CD4-positive, alpha-beta T cell treated with Interleukin-12 subunit alpha and Interleukin-12 subunit beta, for 1 hour (primary cell): ENCODE measurements around the gene CEP152.
"Not testable (repeated sequence)": the region's sequence is repeated elsewhere in the genome, so short reads cannot be mapped to it uniquely, and the experiment has no call there.

Source experiments
- DNase-seq: peaks from one replicate; pipeline ENCODE4 v3.0.0-alpha.2; 2020

Gene CEP152, protein sequence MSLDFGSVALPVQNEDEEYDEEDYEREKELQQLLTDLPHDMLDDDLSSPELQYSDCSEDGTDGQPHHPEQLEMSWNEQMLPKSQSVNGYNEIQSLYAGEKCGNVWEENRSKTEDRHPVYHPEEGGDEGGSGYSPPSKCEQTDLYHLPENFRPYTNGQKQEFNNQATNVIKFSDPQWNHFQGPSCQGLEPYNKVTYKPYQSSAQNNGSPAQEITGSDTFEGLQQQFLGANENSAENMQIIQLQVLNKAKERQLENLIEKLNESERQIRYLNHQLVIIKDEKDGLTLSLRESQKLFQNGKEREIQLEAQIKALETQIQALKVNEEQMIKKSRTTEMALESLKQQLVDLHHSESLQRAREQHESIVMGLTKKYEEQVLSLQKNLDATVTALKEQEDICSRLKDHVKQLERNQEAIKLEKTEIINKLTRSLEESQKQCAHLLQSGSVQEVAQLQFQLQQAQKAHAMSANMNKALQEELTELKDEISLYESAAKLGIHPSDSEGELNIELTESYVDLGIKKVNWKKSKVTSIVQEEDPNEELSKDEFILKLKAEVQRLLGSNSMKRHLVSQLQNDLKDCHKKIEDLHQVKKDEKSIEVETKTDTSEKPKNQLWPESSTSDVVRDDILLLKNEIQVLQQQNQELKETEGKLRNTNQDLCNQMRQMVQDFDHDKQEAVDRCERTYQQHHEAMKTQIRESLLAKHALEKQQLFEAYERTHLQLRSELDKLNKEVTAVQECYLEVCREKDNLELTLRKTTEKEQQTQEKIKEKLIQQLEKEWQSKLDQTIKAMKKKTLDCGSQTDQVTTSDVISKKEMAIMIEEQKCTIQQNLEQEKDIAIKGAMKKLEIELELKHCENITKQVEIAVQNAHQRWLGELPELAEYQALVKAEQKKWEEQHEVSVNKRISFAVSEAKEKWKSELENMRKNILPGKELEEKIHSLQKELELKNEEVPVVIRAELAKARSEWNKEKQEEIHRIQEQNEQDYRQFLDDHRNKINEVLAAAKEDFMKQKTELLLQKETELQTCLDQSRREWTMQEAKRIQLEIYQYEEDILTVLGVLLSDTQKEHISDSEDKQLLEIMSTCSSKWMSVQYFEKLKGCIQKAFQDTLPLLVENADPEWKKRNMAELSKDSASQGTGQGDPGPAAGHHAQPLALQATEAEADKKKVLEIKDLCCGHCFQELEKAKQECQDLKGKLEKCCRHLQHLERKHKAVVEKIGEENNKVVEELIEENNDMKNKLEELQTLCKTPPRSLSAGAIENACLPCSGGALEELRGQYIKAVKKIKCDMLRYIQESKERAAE (N-terminal part only)

DNA sequence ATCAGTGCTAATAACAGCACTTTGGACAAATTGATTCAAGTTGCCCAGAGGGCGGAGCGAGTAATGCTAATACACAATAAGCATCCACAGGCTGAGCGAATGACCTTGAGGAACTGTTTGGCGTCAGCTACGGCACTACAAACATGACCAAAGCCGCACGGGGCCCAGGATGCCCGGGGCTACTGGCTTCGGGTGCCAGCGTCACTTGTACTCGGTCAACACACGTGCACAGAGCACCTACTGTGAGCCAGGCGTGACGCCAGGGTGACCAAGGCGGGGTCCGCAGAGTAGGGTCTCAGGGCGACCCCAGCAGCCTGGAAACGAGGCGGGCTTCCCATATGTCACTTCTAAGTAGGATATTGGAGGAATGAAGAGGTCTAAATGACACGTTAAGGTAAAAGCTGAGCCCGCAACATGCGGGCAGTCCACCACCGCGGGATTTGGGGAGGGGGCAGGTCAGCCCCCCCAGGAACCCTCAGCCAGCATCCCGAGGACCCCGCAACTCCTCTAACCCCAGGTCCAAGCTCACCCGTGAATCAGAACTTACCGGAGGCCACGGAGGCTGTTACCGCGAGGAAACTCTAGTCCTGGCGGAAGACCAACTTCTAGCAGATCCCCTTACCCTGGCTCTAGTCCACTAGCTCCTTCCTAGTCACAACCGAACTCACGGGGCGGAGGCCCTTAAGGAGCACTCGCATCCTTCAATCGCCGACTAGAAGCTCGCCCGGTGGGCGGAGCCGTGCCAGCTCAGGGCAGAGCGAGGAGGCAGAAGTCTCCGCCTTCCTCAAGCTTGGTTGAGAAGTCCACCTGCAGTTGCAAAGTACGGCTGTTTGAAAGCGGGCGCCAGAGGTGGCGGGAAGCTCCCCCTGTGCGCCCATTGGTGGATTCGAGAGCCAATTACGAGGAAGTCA is at the start of gene CEP152:
TSS of gene CEP152 (minus strand) at position 656 of the 911 bp plus-strand sequence. CDS start 5,420 bp downstream, outside the sequence.
- DNase-seq: peak; percentile 99

DNA sequence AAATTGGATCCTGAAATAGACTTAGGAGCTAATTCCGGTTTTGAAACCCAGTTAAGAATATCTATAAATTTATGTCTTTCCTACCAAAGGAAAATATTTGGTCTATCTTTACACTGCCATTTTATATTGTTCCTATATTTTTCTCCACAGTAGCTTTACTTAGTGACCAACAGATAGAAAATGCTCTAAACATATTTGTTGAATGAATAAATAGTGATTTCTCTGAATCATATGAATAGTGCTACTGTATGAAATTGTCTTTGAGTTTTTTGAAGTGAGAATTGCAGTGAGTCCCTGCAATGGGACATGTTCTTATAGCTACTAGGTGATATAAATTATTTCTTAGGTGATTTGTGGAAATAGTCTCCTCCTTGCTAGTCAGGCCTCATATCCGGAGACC is 48.6 kb upstream of the CEP152 start:
- no peak for DNase-seq

DNA sequence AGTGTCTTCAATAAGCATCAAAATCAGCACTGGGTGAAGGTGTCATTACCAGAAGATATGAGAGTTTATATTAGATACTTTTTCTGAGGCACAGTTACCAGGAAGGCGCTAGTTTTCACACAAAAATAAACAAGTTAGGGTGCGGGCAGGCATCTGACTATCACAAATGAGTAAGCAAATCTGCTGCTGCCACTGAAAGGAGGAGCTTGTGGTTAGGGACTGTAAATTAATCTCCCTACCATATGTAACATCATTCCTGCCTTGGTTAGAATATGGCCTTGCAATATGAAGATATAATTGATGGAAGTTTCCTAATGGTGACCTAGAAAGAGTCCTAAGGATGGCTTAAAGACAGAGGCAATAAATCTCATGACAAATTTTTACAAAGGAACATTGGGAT is 47.5 kb upstream of the CEP152 start:
- no peak for DNase-seq

DNA sequence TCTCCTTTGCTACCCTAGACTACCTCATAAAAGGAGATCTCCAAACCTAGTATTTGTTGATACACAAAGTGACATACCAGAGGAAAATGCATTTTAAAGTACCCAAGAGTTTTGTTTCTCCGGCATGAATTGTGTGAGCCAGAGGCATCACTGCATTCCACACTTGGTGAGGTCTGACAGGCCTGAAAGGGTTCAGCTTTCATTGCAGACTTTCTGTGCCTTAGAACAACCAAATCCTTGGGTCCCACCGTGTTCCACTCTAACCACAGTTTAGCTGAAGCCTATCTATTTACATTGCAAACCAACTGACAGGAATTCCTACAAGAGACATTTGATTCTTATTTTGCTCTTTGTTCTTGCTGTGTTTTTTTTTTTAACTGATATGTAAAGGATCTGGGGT is 46.1 kb upstream of the CEP152 start:
- no peak for DNase-seq

DNA sequence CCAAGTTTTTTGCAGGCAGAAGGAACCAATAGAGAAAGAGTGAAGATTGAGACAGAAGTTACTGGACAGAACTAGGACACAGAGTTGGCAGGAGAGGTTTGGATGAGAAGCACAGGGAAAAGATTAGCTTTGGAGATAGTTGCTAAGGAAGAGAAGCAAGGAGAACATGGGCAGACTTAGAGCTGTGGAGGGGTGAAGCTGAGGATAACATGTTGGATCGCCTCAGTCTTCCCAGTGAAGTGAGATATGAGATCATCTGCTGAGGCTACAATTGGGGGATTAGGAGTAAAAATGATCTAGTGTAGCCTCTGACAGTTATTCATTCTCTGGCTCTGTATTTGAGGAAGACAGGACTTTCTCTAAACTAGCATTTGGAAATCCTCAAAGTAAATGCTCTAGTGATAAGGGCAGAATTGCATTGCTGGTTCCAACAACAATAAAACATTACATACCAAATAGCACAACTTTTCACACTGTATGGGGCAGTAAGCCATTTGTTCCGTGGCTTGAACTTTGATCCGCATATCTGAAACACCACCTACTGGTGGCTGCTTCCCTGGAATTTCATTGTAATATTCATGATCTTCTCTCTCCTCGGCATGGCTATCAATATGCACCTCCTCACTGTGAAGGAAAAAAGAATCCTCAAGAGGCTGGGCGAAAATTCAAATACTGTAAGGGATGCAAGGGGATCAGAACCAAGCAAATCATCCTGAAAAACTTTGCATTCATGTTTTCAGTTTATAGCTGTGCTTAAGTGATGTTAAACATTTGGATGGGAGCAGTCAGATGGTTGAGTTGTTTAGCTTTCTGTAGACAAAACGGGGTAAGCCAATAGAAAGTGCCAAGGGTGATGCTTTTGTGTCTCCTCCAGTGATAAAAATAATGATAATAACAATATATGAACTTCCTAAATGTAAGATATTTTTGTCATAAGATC is 44.9 kb upstream of the CEP152 start:
- DNase-seq: no peak

DNA sequence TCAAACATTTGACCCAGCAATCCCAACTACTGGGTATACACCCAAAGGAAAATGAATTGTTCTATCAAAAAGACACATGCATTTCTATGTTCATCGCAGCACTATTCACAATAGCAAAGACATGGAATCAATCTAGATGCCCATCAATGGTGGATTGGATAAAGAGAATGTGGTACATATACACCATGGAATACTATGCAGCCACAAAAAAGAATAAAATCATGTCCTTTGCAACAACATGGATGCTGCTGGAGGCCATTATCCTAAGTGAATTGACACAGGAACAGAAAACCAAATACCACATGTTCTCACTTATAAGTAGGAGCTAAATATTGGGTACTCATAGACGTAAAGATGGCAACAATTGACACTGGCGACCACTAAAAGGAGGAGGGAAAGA is 43.6 kb upstream of the CEP152 start:
- not testable (repeated sequence) for DNase-seq

DNA sequence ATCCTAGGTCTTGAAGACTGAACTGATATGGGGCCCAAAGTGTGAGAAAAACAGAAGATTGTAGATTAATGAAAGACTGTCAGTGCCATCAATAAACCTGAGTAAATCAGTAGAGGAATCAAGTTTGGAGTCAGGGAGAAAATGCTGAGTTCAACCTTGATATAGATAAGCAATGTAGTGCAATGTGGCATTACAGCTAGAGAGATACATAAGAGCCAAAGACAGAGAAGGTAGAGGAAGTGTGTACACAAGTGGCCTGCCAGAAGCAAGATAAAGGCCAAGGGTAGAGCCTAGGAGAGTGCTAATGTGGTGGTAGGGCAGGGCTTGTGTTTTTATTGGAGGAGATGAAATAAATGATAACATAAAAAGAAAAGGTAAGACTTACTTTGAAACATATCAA is 41.1 kb upstream of the CEP152 start:
- DNase-seq: no peak

DNA sequence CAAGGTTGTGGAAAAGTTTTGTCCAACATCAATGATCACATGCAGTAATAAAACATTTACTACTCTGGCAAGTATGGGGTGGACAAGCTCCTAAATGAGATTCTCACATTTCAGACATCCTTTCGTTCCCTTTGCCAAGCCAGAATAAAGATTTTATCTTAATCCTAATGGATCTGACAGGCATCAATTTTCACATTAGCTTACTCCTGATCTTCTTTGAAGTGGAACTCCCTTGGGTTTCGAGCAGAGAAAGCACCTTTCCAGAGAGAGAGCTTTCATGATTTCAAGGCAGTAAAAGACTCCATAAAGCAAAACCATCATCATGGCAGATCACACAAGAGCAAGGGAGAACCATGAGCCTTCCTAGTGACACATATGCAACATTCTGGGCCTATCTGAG is 39.8 kb upstream of the CEP152 start:
- DNase-seq: no peak

DNA sequence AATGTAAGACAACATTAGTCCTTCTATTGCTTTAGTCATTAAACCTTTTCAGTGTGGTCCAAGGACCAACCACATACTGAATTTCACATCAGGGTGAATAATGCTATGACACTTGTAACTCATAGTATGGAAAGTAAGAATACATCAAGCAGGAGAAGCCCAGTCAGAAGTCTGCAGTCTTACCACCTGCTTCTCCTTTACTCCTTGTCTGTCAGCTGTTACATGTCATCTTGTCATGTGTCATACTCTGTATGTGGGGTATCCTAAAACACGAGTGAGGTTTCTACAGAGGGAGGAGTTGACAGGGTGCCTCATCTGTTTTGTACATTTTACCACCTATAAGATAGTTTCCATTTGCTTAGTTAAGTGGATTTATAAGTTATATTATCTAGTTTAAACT is 34.3 kb upstream of the CEP152 start:
- DNase-seq: no peak

DNA sequence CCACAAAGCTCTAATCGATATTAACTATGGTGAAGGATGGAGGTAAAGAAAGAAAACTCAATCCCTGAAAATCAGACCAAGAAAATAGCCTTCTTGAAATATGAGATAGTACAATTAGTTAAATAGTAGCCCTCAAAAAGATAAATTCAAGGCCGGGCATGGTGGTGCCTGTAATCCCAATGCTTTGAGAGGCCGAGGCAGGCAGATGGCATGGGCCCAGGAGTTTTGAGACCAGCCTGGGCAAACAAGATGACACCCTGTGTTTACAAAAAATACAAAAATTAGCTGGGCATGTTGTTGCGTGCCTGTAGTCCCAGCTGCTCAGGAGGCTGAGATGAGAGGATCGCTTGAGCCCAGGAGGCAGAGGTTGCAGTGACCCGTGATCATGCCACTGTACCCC is 31.6 kb upstream of the CEP152 start:
- DNase-seq: no peak

DNA sequence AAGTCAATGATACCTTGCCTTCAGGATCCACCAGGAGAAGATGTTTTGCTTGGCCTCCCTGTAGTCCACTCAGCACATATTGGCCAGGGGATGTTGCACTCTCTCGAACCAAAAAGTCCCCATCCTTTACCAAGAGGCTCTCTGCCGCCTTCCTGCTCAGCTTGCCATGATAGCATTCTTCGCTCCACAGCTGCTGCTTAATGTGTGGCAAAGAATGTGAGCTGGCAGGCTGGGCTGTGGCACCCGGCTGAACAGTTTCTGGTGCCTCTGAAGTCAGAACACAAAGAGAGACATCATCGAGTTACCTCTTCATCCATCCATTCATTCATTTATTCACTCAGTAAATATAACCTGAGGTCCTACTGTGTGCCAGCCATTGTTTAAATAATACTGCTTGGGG is 23.9 kb upstream of the CEP152 start:
- no peak for DNase-seq

DNA sequence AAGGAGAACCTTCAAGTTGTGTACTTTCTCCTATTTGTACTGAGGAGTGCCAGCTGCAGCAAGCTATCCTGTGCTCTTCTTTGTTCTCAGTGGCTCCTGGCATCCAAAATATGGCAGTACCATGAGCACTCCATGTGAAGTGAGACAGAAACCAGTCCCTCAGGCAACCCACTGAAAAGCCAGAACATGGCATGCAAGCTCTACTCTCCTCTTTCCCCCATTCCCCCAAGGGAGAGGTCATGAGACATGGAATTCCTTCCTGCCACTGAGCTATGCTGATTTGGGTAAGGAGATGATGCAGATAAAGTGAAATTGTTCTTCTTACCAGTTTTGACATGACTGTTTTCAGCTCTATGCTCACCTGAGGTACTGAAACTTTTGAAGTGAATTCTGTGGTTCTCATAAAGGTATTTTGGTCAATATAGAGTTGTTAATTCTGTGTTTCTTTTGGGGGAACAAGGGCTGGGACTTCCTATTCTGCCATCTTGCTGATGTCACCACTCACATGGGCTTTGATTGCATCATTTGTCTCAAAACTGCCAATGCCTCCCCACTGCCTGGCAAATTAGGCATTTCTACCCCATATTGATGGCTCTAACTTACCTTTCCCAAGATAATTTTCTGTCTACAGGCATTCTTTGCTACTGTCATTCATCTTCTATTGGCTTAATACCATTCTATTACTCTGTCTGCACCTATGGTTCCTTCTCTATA is 22.8 kb upstream of the CEP152 start:
- no peak for DNase-seq

DNA sequence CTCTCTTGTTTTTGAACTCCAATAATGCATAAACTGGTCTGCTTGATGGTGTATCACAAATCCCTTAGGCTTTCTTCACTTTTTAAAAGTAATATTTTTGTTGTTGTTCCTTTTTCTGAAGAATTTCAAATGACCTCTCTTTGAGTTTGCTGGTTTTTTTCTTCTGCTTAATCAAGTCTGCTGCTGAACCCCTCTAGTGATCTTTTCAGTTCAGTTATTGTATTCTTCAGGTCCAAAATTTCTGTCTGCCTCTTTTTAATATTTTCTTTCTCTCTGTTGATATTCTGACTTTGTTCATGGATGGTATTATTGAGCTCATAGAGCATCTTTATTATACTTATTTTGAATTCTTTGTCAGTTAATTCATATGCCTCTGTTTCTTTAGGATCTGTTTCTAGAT is 21.8 kb upstream of the CEP152 start:
- no peak for DNase-seq

DNA sequence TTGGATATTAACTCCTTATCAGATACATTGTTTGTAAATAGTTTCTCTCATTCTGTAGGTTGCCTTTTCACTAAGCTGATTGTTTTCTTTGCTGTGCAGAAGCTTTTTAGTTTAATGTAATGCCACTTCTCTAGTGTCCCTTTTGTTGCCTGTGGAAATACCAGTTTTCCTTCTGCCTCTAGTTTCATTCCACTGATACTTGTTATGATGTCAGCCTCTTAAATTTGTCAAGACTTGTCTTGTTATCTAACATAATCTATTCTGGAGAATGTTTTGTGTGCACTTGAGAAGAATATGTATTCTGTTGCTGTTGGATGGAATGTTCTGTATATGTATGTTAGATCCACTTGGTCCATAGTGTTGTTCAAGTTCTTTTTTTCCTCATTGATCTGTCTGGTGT is 18.0 kb upstream of the CEP152 start:
- no peak for DNase-seq

DNA sequence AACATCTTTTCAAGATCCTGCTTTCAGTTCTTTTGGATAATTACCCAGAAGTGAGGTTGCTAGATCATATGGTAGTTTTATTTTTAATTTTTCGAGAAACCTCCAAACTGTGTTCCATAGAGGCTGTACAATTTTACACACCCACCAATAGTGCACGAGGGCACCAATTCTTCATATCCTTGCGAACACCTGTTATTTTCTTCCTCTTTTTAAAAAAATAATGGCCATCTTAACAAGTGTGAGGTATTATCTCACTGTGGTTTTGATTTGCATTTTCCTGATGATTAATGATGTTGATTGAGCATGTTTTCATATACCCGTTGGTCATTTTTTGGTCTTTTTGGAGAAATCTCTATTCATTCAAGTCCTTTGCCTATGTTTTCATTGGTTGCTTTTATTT is 17.6 kb upstream of the CEP152 start:
- no peak for DNase-seq

DNA sequence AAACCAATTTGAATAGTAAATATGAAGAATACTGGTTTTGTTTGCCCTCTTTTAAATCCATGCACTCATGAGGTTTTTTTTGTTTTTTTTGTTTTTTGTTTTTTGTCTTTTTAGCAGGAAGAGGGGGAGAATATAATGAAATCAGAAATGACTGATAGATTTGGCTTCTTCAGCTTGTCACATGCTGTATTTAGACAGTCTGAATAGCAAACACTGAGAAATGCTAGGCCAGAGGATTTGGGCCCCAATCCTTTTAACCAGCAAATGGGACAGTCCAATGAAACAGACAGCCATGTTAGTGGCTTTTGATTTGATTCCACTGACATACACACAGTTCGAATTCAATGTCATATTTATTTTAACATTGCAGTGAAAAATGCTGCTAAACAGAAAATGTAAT is 14.2 kb upstream of the CEP152 start:
- no peak for DNase-seq

DNA sequence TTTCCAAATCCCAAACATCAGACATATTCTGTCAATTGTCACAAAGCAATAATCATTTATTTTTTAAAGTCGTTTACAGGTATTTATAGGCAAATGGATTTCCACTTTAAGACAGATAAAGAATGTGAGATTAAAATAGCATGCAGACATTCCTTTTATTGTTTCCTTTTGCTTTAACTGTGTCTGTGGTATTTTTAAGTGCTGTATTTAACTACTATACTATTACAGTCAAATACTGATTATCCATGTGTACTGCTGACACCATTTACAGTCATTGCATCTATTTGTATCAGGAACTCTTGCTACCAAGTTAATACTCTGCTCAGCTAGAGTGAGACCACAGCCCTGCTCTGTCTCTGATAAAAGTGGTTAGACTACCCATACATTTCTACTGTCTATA is 12.8 kb upstream of the CEP152 start:
- DNase-seq: no peak

DNA sequence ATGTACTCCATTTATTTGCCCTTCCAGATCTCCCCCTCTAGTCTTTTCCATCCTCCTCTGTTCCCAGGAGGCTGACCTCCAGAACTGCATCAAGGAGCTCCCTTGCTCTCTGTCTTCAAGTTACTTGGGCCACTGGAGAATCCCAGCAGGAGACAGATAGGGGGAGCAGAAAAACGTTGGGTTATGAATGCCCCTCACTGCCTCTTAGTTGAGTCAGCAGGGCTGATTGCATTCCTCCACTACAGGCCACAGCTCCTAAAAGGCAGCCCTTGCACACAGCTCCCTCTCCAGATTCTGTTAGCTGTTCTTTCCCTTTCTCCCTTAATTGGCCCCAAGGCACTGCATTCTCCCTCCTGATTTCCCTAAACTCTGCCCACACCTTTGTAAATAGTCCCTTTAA is 12.4 kb upstream of the CEP152 start:
- no peak for DNase-seq

DNA sequence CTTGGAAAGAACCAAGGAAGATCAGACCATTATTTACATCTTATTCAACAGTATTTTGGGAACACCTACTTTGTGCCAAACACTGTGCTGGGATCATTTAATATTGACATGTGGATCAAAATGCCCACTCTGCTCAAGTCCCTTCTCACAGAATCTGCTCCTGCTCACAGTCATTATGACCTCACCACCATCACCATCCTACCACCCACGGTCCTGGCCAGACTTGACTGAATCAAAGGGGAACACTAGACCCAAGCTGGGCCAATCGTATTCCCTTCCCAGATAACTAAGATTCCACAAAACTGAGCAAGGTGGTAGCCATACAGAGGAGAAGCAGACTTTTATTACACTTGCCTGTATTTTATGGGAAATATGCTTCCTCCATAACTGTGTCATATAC is 3.4 kb upstream of the CEP152 start:
- no peak for DNase-seq

DNA sequence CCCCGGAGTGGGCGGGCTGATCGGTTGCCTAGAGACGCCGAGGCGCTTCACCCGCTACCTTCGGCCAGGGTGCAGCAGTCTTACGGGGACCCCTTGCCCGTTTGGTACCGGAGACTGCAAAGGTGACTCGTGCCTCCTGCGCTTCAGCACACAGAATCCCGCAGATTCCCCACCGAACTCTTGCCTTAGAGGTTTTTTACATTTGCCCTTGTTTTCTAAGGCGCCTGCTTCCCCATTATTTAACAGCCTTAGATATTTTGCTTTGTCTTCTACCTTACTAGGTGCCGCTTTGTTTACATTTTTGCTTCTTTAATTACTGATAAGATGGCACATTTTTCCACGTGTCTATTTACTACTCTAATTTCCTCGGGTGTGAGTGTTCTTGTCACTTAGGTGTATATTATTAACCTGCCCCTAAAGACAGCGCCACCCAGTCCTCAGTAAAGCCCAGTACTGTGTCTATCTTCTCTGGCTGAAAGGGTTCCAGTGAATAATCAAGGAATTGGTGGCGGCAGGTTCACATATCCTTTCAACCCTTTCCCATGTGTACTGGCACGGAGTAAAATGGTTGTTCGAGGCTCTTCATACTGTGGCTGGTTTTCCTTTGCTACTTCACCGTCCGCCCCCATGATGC is 573 bp upstream of the CEP152 start:
- DNase-seq: no peak
